Spleen (tissue), 11 donors: ENCODE results near the gene KCTD4. TPM values are rescaled to one million over a fixed set of nuclear protein-coding genes. Genes with fewer than 3 reads are reported as not detected.

Experiments
- DNase-seq: peaks from one replicate; pipeline ENCODE4 v3.0.0-alpha.2; 2020
- H3K27ac ChIP-seq, 8 donors: fragments of 200-600 bp; sonication (generic) in 7 of 8; 1 replicate in 4 of 8; 2 replicates in 4 of 8; pipeline versions ENCODE4 v1.5.0 to v1.8.0; 2016 to 2021; ENCODE audit warnings: inconsistent platforms in 4 of 8, mild to moderate bottlenecking in 4 of 8, moderate library complexity in 1 of 8
- H3K27me3 ChIP-seq, 7 donors: fragments of 200-600 bp; sonication (generic) in 6 of 7; replicated peaks in 1 of 7; 1 replicate in 4 of 7; 2 replicates in 3 of 7; pipeline versions ENCODE4 v1.5.0 to v1.8.0; 2016 to 2021; ENCODE audit warnings: inconsistent platforms in 3 of 7, mild to moderate bottlenecking in 1 of 7
- H3K36me3 ChIP-seq, 6 donors: fragments of 200-600 bp; sonication (generic) in 5 of 6; 1 replicate in 4 of 6; 2 replicates in 2 of 6; pipeline versions ENCODE4 v1.5.0 to v1.8.0; 2016 to 2021; ENCODE audit warnings: inconsistent platforms in 2 of 6
- H3K4me1 ChIP-seq, 6 donors: fragments of 200-600 bp; sonication (generic) in 5 of 6; 1 replicate in 3 of 6; 2 replicates in 3 of 6; pipeline versions ENCODE4 v1.5.0 to v1.8.0; 2016 to 2021; ENCODE audit warnings: inconsistent platforms in 3 of 6
- H3K4me3 ChIP-seq, 8 donors: fragments of 200-600 bp; sonication (generic) in 7 of 8; 1 replicate in 4 of 8; 2 replicates in 4 of 8; pipeline versions ENCODE4 v1.5.0 to v1.8.0; 2016 to 2021; ENCODE audit warnings: inconsistent platforms in 4 of 8, mild to moderate bottlenecking in 4 of 8, moderate library complexity in 2 of 8
- H3K9me3 ChIP-seq, 8 donors: fragments of 200-600 bp; sonication (generic) in 7 of 8; 1 replicate in 4 of 8; 2 replicates in 4 of 8; pipeline versions ENCODE4 v1.5.0 to v1.8.0; 2016 to 2021; ENCODE audit warnings: inconsistent platforms in 4 of 8
- CTCF ChIP-seq, 11 experiments: fragments of 200-600 bp in 7 of 11; fragments of 450-650 bp in 4 of 11; sonication (generic) in 4 of 11; IDR thresholded peaks in 8 of 11; conservative IDR thresholded peaks in 3 of 11; 1 replicate in 7 of 11; 2 replicates in 4 of 11; pipeline versions ENCODE4 v1.4.0 to v1.8.0; 2016 to 2021; ENCODE audit warnings: antibody characterized with exemption in 11 of 11, inconsistent platforms in 4 of 11, mild to moderate bottlenecking in 1 of 11
- POLR2A ChIP-seq, 3 donors: fragments of 450-650 bp; IDR thresholded peaks; one replicate each; pipeline ENCODE4 v1.5.1; 2017; ENCODE audit warnings: antibody characterized with exemption in 3 of 3, mild to moderate bottlenecking in 1 of 3
- POLR2AphosphoS5 ChIP-seq, 3 donors: sonication (generic); formaldehyde crosslinking; IDR thresholded peaks; one replicate each; pipeline ENCODE4 v1.5.1; 2017; ENCODE audit warnings: antibody characterized with exemption in 3 of 3
- WGBS, 5 donors: extraction: QIAGEN DNeasy Blood & Tissue Kit in 3 of 5; methylation state at CpG; one replicate each; pipeline versions ENCODE4 v1.1.5 to v1.1.7; 2013 to 2018; 5-methylcytosine and 5-hydroxymethylcytosine counted together
- intact Hi-C: fragments of 100-400 bp; cut with DNase I; formaldehyde crosslinking; loops from one replicate; pipeline ENCODE4 v1.15.0; 2023; ENCODE audit warnings: low total_unique reads
- polyA plus RNA-seq, 3 donors: library from polyadenylated mRNA; stranded (reverse); fragments of 200-250 nt; gene quantifications; one replicate each; pipeline ENCODE4 v1.2.1, GENCODE V29; 2013
- total RNA-seq, 7 donors: library from RNA; depleted of rRNA in 3 of 7; stranded (reverse); fragments of >200 nt in 3 of 7; fragmentation: NEBNext Ultra II Directional in 4 of 7; extraction: Animal tissue kit (Norgen Biotek cat#: 25700) in 4 of 7; gene quantifications; one replicate each; pipeline versions ENCODE4 v1.1.0 to v1.2.1, GENCODE V29; 2016 to 2021
- donor health status: healthy with polysubstance abuse.
- donor health status: DM: no; HTN: no; CAD: no; lungs with moderate emphysema.
- donor health status: DM: no; HTN: no; CAD: no.
- donor health status: Bipolar disorder and iron deficiency.
- donor health status: healthy.
- donor health status: DM: no; HTN: no; CAD: no.
- donor health status: DM: yes; HTN: yes; CAD: no.

The KCTD4 gene
- total and polyA plus RNA-seq, 10 donors, result 0.10 TPM; not detected in 9

GRCh38 chr13:45232591-45232990, 31.7 kb upstream of the KCTD4 start:
- DNase-seq, result no peak

GRCh38 chr13:45231722-45232121, 30.9 kb upstream of the KCTD4 start:
- no peak overlapping the region for H3K27ac ChIP-seq
- no peaks in the 10 kb centered on the region for H3K27me3 ChIP-seq
- H3K4me1 ChIP-seq, result no peaks in the 10 kb centered on the region
- H3K4me3 ChIP-seq, result no peak overlapping the region
- 48 to 66% (median 55%) methylated on average over 1 of the region's 1 CpG for WGBS, 5 donors
- no peak for DNase-seq
- no peaks in the 10 kb centered on the region for H3K9me3 ChIP-seq
- no peak for TF ChIP-seq POLR2AphosphoS5 (IDR thresholded peaks at IDR 0.05)
- no peak for TF ChIP-seq CTCF (IDR thresholded peaks at IDR 0.05 in 8 of 11, conservative IDR thresholded peaks at IDR 0.05 in 3 of 11)
- TF ChIP-seq POLR2A (IDR thresholded peaks at IDR 0.05), result no peak
- intact Hi-C loops, result no loop called here
- H3K36me3 ChIP-seq, result no peaks in the 10 kb centered on the region

More at GRCh38 chr13:45232591-45232990, 31.7 kb upstream of the KCTD4 start:
- 86 to 100% (median 100%) methylated on average over 2 of the region's 2 CpGs for WGBS, 5 donors
- no peak overlapping the region for H3K27ac ChIP-seq
- no peaks in the 10 kb centered on the region for H3K36me3 ChIP-seq
- TF ChIP-seq POLR2A (IDR thresholded peaks at IDR 0.05), result no peak
- no peak for TF ChIP-seq CTCF (IDR thresholded peaks at IDR 0.05 in 8 of 11, conservative IDR thresholded peaks at IDR 0.05 in 3 of 11)
- no peak for TF ChIP-seq POLR2AphosphoS5 (IDR thresholded peaks at IDR 0.05)
- no peaks in the 10 kb centered on the region for H3K27me3 ChIP-seq
- intact Hi-C loops, result no loop called here
- no peaks in the 10 kb centered on the region for H3K9me3 ChIP-seq
- H3K4me1 ChIP-seq, result no peaks in the 10 kb centered on the region
- H3K4me3 ChIP-seq, result no peak overlapping the region

DNA sequence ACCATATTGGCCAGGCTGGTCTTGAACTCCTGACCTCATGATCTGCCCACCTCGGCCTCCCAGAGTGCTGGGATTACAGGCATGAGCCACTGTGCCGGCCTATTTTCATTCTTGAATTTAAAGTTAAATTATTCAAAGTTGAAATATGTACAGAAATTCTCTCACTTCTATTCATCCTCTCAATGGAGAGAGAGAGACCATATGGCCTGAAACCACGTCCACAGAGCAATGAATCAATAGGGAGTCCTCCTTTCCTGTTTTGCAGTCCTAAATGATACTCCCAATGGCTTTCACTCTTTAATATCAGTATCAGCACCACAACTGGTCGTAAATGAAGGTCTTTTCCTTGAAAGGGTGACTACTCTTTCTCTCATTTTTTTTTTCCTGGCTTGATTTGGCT, 30.5 kb upstream of the KCTD4 start:
- intact Hi-C loops, result no loop called here
- WGBS, 5 donors, result 89 to 92% (median 91%) methylated on average over 4 of the region's 4 CpGs
- Histone ChIP-seq H3K36me3 (no peaks in the 10 kb centered on the region), H3K4me1 (no peaks in the 10 kb centered on the region), H3K27ac (no peak overlapping the region), H3K9me3 (no peaks in the 10 kb centered on the region), H3K27me3 (no peaks in the 10 kb centered on the region), H3K4me3 (no peak overlapping the region)
- no peak for TF ChIP-seq CTCF (IDR thresholded peaks at IDR 0.05 in 8 of 11, conservative IDR thresholded peaks at IDR 0.05 in 3 of 11)
- no peak for TF ChIP-seq POLR2A (IDR thresholded peaks at IDR 0.05)
- TF ChIP-seq POLR2AphosphoS5 (IDR thresholded peaks at IDR 0.05), result no peak
- DNase-seq, result no peak

GRCh38 chr13:45229172-45229571, 28.3 kb upstream of the KCTD4 start:
- intact Hi-C loops, result no loop called here
- no peaks in the 10 kb centered on the region for H3K27me3 ChIP-seq
- no peak for DNase-seq
- no peaks in the 10 kb centered on the region for H3K9me3 ChIP-seq
- TF ChIP-seq POLR2AphosphoS5 (IDR thresholded peaks at IDR 0.05), result no peak
- TF ChIP-seq CTCF (IDR thresholded peaks at IDR 0.05 in 8 of 11, conservative IDR thresholded peaks at IDR 0.05 in 3 of 11), result no peak
- TF ChIP-seq POLR2A (IDR thresholded peaks at IDR 0.05), result no peak
- H3K4me1 ChIP-seq, result no peaks in the 10 kb centered on the region
- no peak overlapping the region for H3K27ac ChIP-seq
- H3K36me3 ChIP-seq, result no peaks in the 10 kb centered on the region
- 87 to 95% (median 91%) methylated on average over 4 of the region's 4 CpGs for WGBS, 5 donors
- H3K4me3 ChIP-seq, result no peak overlapping the region
